Heart right ventricle (tissue), 16 donors: ENCODE data around the gene PSME4. TPM values are rescaled to one million over a fixed set of nuclear protein-coding genes. Genes with fewer than 3 reads are reported as not detected.

Source experiments
- ATAC-seq, 8 donors: fragments of 200-7000 bp; cut with Tn5 transposase; one replicate each; pipeline ENCODE4 v1.9.1; 2020; ENCODE audit warnings: mild to moderate bottlenecking in 8 of 8, moderate library complexity in 8 of 8, moderate number of reproducible peaks in 1 of 8
- DNase-seq, 2 donors: peaks; one replicate each; pipeline ENCODE4 v3.0.0-alpha.2; 2020
- H3K27ac ChIP-seq, 10 donors: fragments of 200-600 bp; sonication (generic) in 2 of 10; one replicate each; pipeline versions ENCODE4 v1.5.0 to v1.8.0; 2020 to 2022; ENCODE audit warnings: mild to moderate bottlenecking in 3 of 10
- H3K27me3 ChIP-seq, 7 donors: fragments of 200-600 bp; one replicate each; pipeline ENCODE4 v1.8.0; 2021 to 2022; ENCODE audit warnings: mild to moderate bottlenecking in 2 of 7
- H3K36me3 ChIP-seq, 9 donors: fragments of 200-600 bp; sonication (generic) in 1 of 9; one replicate each; pipeline versions ENCODE4 v1.5.0 to v1.8.0; 2020 to 2022; ENCODE audit warnings: mild to moderate bottlenecking in 2 of 9
- H3K4me1 ChIP-seq, 9 donors: fragments of 200-600 bp; sonication (generic) in 1 of 9; one replicate each; pipeline versions ENCODE4 v1.5.0 to v1.8.0; 2020 to 2022; ENCODE audit warnings: mild to moderate bottlenecking in 4 of 9
- H3K4me3 ChIP-seq, 10 donors: fragments of 200-600 bp; sonication (generic) in 2 of 10; one replicate each; pipeline versions ENCODE4 v1.5.0 to v1.8.0; 2020 to 2022; ENCODE audit warnings: mild to moderate bottlenecking in 7 of 10, moderate library complexity in 2 of 10
- H3K9me3 ChIP-seq, 11 donors: fragments of 200-600 bp in 10 of 11; sonication (generic) in 2 of 11; one replicate each; pipeline versions ENCODE4 v1.5.0 to v1.8.0; 2013 to 2022; ENCODE audit warnings: mild to moderate bottlenecking in 2 of 11, control low read depth in 1 of 11, moderate library complexity in 1 of 11
- CTCF ChIP-seq, 9 donors: fragments of 200-600 bp; sonication (generic) in 2 of 9; IDR thresholded peaks; one replicate each; pipeline versions ENCODE4 v1.5.0 to v1.8.0; 2021 to 2022; ENCODE audit warnings: antibody characterized with exemption in 9 of 9, mild to moderate bottlenecking in 5 of 9, moderate library complexity in 1 of 9
- WGBS, 2 donors: extraction: QIAGEN DNeasy Blood & Tissue Kit; methylation state at CpG; one replicate each; pipeline ENCODE4 v1.1.7; 2013; ENCODE audit warnings: inconsistent platforms in 1 of 2; 5-methylcytosine and 5-hydroxymethylcytosine counted together
- intact Hi-C, 10 donors: fragments of 100-400 bp; cut with DNase I; formaldehyde crosslinking; loops; one replicate each; pipeline versions ENCODE4 v1.11.1 to v1.14.2; 2022
- polyA plus RNA-seq, 2 donors: library from polyadenylated mRNA; stranded (reverse); fragments of 200-250 nt; gene quantifications; one replicate each; pipeline ENCODE4 v1.2.3, GENCODE V29; 2013
- total RNA-seq, 10 donors: library from RNA; stranded (reverse); fragmentation: NEBNext Ultra II Directional in 3 of 10; extraction: Animal tissue kit (Norgen Biotek cat#: 25700) in 3 of 10; gene quantifications; one replicate each; pipeline versions ENCODE4 v1.2.1 to v1.2.4, GENCODE V29; 2021 to 2023
- donor health status: Arrhythmogenic right ventricular cardiomyopathy.
- donor health status: ischemic (EF 13 %, LVEDD 7.1; RV severe dilation, severe dysfunction).
- donor health status: healthy with polysubstance abuse.
- donor health status: DM: no; HTN: yes; CAD: no.
- donor health status: DM: no; HTN: no; CAD: no.
- donor health status: ischemic (EF 25% LVEDD 6.9; RV normal size, moderate dysfunction).
- donor health status: ischemic (EF 25% LVEDD 5.7; RV mildly dilated, moderate dysfunction).
- donor health status: healthy.
- donor health status: DM: yes; HTN: yes; CAD: no.
- donor health status: Ischemic cardiomyopathy.
- donor health status: ischemic (EF 35%, LVEDD 5.7; RV mildly dilated, moderate dysfunction).
- donor health status: nonischemic (EF 11% LVEDD 7.7; RV severe dilation, severe dysfunction).
- donor health status: DM: yes; HTN: yes; CAD: no.
- donor health status: PGD.
- donor health status: ischemic (EF 29% LVEDD 5.4; RV normal size, mild dysfunction).
- donor health status: nonischemic (EF 23%, LVEDD 6.1; RV moderate dilation, normal function).

Gene PSME4
- total and polyA plus RNA-seq, 12 donors = 36.1 to 77.8 (median 65.6) TPM

- intact Hi-C loops = no loop called here
- Histone ChIP-seq H3K27ac (peak overlapping the region in 1 of 10 donors; percentile 11), H3K4me3 (no peak overlapping the region), H3K9me3 (no peaks in the 10 kb centered on the region), H3K4me1 (peaks cover 0 to 4% (median 0%) of the 10 kb centered on the region in 9 donors), H3K27me3 (no peaks in the 10 kb centered on the region), H3K36me3 (peaks cover 0 to 96% (median 21%) of the 10 kb centered on the region in 9 donors)
- WGBS, 2 donors = 97 to 99% methylated on average over 2 of the region's 2 CpGs
- no peak for TF ChIP-seq CTCF (IDR thresholded peaks at IDR 0.05)
- ATAC-seq = no peak
- no peak for DNase-seq
These were observed 103.0 kb downstream of the PSME4 start for GRCh38 chr2:53867773-53868172.

GRCh38 chr2:53867169-53867568 is 103.6 kb downstream of the PSME4 start:
- H3K9me3 ChIP-seq = no peaks in the 10 kb centered on the region
- intact Hi-C loops = no loop called here
- H3K27me3 ChIP-seq = no peaks in the 10 kb centered on the region
- no peak for DNase-seq
- H3K4me1 ChIP-seq = peaks cover 0 to 4% (median 0%) of the 10 kb centered on the region in 9 donors
- TF ChIP-seq CTCF (IDR thresholded peaks at IDR 0.05) = no peak
- 83 to 86% methylated on average over 5 of the region's 5 CpGs for WGBS, 2 donors
- ATAC-seq = peak in 7 of 8 donors; percentile 32 to 67 (median 64)
- peak overlapping the region in 3 of 10 donors; percentile 11 to 38 (median 29) for H3K27ac ChIP-seq
- H3K4me3 ChIP-seq = no peak overlapping the region
- H3K36me3 ChIP-seq = peaks cover 0 to 95% (median 19%) of the 10 kb centered on the region in 9 donors

GRCh38 chr2:53865962-53866361 is 104.8 kb downstream of the PSME4 start:
- Histone ChIP-seq H3K27ac (peak overlapping the region in 1 of 10 donors; percentile 29), H3K9me3 (no peaks in the 10 kb centered on the region), H3K27me3 (no peaks in the 10 kb centered on the region), H3K4me1 (peaks cover 0 to 4% (median 0%) of the 10 kb centered on the region in 9 donors), H3K36me3 (peaks cover 0 to 96% (median 19%) of the 10 kb centered on the region in 9 donors), H3K4me3 (no peak overlapping the region)
- 78 to 80% methylated on average over 5 of the region's 5 CpGs for WGBS, 2 donors
- DNase-seq (no peak), ATAC-seq (peak in 1 of 8 donors; percentile 46)
- no peak for TF ChIP-seq CTCF (IDR thresholded peaks at IDR 0.05)
- intact Hi-C loops = no loop called here

- Histone ChIP-seq H3K9me3 (no peaks in the 10 kb centered on the region), H3K4me1 (peaks cover 0 to 4% (median 0%) of the 10 kb centered on the region in 9 donors), H3K4me3 (no peak overlapping the region), H3K36me3 (peaks cover 0 to 89% (median 15%) of the 10 kb centered on the region in 9 donors), H3K27ac (peak overlapping the region in 1 of 10 donors; percentile 2), H3K27me3 (no peaks in the 10 kb centered on the region)
- WGBS, 2 donors = 89 to 96% methylated on average over 2 of the region's 2 CpGs
- intact Hi-C loops = no loop called here
- ATAC-seq (no peak), DNase-seq (no peak)
- TF ChIP-seq CTCF (IDR thresholded peaks at IDR 0.05) = no peak
These were observed 105.5 kb downstream of the PSME4 start for GRCh38 chr2:53865264-53865663.
